ENCODE results near the gene SYNM.
"Not testable (repeated sequence)": the region's sequence is repeated elsewhere in the genome, so short reads cannot be mapped to it uniquely, and the experiment has no call there.

Gene SYNM

DNA sequence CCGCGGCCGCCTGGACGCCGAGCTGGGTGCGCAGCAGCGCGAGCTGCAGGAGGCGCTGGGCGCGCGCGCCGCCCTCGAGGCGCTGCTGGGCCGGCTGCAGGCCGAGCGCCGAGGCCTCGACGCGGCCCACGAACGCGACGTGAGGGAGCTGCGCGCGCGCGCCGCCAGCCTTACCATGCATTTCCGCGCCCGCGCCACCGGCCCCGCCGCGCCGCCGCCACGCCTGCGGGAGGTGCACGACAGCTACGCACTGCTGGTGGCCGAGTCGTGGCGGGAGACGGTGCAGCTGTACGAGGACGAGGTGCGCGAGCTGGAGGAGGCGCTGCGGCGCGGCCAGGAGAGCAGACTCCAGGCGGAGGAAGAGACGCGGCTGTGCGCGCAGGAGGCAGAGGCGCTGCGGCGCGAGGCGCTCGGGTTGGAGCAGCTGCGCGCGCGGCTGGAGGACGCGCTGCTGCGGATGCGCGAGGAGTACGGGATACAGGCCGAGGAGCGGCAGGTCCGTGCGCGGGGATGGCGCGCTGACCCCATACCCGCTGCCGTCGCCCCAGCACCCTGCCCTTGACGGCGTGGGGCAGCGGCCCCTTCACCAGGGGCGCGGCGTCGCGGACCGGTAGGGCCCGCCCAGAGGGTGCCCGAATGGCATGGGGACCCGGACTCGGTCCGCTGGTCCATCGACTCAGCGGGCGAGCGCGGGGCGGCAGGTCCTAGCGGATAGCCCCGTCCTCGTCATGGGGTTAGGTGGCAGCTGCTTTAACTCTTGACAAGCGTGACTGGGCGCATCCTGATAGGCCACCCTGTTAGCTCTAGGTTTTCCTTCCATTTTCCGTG is 848 bp downstream of the SYNM start:
- no peak for DNase-seq (ENCODE audit: extremely low read depth in 1 of 2, low read depth in 1 of 2)

DNA sequence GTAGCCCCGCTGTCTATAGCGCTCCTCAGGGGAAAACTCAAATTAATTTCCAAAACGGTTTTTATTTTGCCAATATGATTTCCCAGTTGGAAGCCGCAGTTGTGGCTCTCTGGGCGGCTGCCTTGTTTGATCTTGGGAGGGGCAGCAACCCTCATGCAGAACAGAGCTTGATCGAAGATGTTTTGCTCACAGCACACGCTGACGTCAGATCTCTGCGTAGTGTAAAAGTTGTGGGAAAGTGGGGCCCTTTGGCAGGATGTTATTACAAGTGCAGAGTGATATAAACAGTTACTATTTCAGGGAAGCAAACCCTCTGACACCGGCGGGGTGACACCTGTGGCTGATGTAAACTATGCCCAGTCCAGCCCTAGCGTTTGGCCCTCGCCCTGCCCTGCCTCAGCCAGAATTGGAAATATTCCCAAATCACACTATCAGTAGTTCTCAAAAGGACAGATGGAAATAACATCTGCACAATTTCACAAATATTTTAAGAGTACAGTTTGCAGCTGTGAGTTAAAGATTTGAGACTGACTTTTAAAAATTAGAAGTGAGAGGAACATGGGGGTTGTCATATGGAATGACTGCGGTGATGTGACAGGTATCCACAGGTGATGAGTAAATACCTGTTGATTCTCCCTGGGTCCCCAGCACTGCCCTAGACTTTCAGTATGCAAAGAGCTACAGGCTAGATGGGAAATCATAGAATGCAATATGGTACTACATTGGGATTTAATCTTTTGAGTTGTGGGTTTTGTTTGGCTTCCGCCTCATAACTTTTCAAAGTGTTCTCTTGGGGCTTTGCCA is 1.7 kb downstream of the SYNM start:
- no peak for DNase-seq (ENCODE audit: extremely low read depth in 1 of 2, low read depth in 1 of 2)

DNA sequence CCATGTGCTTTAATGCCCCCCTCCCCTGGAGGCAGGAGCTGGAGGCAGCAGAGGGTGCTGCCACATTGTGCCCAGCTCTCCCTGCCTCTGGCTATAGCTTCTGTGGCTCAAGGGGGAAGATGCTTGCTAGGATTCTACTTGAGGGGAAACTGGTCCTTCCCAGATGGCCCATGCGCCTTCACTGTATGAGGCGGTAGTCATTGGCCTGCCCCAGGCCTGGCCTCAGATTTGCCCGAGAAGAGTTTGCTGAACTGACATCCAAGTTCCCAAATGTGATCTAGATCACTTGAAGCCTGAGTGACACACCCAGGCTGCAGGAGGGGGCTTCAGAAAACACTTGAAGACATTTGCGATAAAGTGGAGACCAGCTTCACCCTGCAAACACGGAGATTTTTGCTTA is 4.1 kb downstream of the SYNM start:
- DNase-seq (ENCODE audit: extremely low read depth in 1 of 2, low read depth in 1 of 2) = no peak

DNA sequence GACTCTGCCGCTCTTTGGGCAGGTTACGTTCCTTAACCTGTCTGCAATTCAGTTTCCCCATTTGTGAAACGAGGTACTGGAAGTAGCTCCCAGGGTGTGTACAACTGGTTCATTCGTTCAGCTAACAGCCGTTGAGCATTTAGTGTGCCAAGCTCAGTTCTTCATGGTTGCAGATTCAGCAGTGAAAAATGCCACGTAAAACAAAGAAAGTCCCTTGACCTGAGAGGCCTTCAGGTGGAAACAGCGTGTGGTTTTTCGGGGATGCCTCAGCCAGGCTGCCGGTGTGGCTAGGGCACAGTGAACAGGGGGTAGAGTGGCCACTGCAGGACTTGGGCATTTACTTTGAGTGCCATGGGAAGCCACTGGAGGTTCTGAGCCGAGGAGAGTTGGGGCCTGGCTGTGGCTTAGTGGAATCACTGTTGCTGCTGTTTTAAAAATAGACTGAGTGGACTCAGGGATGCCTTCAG is 4.7 kb downstream of the SYNM start:
- no peak for DNase-seq (ENCODE audit: extremely low read depth in 1 of 2, low read depth in 1 of 2)

DNA sequence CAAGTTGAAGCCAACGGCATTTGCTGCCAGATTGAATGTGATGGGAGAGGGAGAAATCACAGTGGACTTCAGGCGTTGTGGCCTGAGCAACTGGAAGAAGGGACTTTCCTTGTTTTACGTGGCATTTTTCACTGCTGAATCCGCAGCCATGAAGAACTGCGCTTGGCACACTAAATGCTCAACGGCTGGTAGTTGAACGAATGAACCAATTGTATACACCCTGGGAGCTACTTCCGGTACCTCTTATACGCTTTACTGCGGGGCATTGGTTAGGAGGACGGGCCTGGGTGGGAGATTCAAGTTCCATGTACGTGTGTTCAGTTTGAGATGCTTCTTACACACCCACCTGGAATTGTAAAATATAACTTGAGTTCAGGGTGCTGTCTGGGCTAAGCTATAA is 5.2 kb downstream of the SYNM start:
- no peak for DNase-seq (ENCODE audit: extremely low read depth in 1 of 2, low read depth in 1 of 2)

DNA sequence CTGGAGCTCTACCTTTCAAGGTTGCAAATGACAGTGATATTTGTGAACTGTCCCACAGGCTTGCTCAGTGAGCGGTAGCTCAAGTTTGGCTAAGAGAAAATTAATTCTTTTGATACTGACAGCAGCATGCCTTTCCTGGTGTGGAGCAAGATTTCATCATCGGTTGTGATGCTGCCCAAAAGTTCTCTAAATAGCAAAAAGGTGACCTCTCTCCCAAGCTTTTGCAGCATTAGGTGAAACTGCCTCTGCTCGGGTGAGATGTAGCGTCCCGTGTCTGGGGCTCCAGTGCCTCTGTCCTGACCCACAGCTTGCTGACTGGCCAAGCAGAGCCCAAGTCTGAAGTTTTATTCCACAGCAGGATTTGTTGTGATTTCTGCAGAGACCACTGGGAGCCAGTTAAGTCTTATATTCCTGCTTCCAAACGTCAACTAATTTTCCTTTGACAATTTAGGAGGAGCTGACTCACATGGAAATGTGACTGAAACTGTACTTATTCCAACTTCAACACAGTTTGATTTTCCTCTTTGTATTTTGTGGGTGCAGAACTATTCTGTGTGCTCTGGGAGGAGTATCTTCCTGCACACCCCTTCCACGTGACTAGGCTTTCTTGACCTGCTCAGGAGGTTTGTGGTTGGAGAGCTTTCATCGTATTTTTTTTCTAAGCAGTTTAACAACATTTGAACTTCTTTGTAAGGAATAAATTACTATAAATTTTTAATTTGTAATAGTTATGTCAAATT is 5.9 kb downstream of the SYNM start:
- DNase-seq (ENCODE audit: extremely low read depth in 1 of 2, low read depth in 1 of 2) = no peak

DNA sequence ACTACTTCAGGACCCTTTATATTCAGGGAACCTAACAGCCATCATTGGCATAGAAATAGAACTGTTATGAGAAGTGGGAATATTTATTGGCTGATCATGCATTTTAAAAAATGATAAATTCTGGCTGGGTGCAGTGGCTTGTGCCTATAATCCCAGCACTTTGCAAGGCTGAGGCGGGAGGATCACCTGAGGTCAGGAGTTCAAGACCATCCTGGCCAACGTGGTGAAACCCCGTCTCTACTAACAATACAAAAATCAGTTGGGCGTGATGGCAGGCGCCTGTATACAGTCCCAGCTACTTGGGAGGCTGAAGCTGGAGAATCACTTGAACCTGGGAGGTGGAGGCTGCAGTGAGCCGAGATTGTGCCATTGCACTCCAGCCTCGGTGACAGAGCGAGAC is 6.8 kb downstream of the SYNM start:
- DNase-seq (ENCODE audit: extremely low read depth in 1 of 2, low read depth in 1 of 2) = not testable (repeated sequence)

DNA sequence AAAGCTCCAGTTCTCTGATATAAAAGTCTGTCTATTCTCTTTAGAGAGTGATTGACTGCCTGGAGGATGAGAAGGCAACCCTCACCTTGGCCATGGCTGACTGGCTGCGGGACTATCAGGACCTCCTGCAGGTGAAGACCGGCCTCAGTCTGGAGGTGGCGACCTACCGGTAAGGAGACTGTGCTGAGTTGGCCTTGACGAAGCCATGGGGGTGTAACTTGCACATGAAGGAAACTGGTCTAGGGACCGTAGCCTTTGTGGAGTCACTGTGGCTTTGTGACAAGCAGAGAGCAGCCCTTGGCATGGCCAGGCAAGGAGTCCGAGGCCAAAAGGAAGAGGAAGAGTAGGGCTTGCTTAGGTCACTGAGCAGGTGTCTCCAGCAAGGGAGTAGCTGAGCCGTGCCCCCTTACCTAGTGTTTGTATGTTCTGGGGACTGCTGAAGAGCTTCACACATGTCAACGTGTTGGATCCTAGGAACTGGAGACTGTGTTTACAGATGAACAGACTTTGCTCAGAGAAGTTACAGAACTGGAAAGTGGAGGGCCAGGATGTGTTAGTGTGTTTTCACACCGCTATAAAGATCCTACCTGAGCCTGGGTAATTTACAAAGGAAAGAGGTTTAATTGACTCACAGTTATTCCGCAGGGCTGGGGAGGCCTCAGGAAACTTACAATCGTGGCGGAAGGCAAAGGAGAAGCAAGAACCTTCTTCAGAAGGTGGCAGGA is 8.8 kb downstream of the SYNM start:
- DNase-seq (ENCODE audit: extremely low read depth in 1 of 2, low read depth in 1 of 2) = no peak

DNA sequence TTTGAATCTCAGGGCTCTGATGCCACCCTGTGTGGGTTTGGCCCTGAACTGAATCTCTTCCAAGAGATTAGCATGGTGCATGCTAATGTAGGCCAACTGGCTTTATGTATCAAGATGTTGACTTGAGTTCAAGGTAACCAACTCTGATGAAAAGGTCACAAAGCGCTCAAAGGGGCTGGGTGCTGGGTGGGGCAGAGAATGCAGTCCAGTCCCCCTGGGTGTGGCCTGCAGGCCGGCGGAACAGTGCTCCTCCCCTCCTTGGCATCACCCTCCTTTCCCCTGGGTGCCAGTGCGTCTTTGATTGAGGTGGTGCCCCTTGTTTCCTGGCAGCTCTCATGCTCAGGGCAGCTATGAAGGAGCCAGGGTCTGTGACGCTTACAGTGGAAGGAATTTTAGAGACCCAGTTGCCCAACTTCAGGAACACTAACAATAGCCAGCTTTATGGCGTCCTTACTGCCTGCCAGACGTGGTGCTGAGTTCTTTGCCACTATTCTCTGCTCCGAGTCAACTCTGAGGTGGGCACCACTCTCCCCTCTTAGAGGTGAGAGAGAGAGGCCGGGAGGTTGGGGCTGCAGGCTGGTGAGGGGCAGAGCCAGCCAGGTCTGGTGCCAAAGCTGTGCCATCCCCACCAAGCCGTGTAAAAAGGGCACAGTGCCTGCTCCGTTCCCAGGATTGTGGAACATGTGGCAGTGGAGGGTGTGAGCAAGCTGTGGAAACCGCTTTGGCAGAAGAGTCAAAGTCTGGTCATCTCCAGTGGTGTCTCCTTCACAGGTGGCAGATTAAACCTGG is 9.8 kb downstream of the SYNM start:
- no peak for DNase-seq (ENCODE audit: extremely low read depth in 1 of 2, low read depth in 1 of 2)

DNA sequence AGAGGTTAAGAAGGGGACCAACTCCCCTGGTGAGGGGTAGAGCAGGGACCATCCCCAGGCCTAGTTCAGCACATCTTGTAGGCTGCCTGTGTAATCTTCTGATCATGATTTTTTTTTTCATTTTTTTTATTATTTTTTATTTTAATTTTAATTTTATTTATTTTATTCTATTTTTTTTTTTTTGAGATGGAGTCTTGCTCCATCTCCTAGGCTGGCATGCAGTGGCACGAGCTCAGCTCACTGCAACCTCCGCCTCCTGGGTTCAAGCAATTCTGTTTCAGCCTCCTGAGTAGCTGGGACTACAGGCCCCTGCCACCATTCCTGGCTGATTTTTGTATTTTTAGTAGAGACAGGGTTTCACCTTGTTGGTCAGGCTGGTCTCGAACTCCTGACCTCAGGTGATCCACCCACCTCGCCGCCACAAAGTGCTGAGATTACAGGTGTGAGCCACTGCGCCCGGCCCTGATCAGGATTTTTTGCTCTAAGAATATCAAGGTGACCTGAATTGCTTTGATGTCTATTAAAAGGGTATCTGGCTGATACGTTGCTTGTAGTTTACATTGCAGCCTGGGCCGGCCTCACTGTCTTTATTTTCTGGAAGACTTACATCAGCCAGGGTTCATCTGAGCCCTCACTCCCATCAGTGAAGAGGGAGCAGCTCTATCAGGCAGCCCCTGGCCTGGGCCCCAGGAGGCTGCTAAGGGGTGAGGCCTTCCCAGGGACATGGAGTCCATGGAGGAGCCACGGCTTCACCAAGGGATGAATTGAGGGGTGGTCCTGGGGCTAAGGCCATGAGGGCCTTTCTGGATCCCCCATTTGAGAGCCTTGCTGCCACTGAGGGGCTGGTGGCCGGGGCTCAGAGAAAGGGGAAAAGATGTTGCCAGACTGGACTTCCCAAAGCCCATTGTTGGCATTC is 10.7 kb downstream of the SYNM start:
- DNase-seq (ENCODE audit: extremely low read depth in 1 of 2, low read depth in 1 of 2) = no peak

DNA sequence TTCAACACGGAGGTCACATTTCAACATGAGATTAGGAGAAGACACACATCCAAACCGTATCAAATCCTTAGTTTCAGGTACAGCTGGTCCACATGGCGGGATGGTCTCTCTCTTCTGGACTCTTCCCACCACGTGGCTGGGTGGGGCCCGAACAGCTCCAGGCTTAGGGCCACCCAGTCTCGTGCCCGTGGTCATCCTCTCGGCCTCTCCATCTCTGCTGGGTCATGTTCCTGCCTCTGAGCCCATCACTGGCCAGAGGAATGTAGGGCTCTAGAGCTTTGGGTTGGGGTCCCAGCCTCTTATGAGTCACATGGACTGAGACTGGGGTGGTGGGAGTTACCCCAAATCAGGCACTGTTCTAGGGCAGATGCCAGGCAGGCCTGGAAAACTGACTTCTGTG is 12.2 kb downstream of the SYNM start:
- no peak for DNase-seq (ENCODE audit: extremely low read depth in 1 of 2, low read depth in 1 of 2)

DNA sequence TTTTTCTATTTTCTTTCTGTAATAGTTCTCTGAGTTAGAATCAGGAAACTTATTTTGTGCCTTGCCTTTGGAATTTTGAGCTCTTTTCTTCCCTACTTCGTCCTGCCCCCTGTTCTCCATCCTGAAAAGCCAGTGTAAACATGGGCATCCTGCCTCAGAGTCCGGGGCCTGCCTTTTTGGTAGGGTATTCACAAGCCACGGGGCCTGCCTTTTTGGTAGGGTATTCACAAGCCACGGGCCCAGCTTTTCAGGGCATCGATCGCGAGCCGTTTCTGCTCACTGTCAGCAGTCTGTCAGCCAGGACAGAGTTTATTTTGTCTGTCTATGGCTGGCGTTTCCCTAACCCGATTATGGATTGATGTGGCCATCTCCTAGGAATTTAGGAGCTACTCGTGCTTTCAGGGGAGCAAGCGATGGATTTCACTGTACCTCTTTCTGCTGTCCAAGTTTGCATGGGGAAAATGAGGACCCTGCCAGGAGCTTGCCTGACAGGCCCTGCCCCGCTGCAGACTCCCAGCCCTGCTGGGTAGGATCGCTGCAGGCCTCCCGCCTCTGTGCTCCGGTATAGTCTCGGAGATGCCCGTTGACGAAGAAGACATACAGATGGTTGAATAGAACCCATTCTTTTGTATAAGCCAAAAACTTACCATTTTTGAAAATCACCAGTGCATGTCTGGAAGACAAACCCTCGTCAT is 12.8 kb downstream of the SYNM start:
- no peak for DNase-seq (ENCODE audit: extremely low read depth in 1 of 2, low read depth in 1 of 2)

DNA sequence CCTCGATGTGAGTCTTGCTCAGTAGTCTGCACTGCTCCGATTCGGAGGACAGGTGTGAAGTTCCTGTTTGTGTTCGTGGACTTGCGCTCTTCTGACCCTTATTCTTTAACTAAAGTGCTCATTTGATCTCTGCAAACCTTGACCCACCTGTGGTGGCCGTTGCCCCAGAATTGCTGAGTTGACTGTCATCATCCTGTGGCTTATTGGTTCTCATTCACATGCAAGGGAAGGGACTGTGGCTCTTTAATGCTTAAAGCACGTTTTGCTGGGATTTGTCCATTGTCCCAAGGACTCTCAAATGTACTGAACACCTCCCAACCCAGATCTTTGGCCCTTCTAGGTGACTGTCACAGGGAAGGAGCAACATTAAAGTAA is 13.4 kb downstream of the SYNM start:
- no peak for DNase-seq (ENCODE audit: extremely low read depth in 1 of 2, low read depth in 1 of 2)

DNA sequence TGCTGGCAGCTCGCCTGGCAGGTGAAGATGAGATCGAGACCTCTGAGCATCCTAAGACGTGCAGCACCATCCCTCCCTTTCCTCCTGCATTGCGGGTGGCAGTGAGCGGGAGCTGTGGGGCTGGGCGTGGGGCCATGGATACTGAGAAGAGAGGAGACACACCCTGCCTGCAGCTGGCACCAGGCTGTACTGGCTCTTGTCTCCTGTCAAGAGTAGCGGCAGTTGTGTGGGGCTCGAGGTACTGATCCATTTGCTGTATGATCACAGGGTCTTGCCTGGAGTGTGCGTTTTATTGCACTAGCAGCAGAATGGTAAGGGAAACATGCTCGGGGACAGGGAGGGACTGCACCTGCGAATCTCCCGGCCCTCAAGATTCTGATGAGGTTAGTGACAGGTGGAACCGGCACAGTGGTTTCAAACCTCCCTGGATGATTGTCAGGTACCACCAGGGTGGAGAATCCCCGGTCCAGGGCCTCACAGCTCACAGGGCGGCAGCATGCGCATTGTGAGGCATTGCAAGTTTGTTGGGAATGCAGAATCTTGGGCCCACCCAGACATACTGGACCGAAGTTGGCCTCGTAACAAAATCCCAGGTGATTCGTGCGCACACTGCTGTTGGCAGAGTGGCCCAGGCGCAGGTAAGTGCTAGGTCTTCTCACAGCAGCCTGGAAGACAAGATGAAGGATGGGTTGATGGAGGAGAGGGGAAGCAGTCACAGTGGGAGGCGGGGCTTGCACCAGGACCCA is 14.1 kb downstream of the SYNM start:
- no peak for DNase-seq (ENCODE audit: extremely low read depth in 1 of 2, low read depth in 1 of 2)

DNA sequence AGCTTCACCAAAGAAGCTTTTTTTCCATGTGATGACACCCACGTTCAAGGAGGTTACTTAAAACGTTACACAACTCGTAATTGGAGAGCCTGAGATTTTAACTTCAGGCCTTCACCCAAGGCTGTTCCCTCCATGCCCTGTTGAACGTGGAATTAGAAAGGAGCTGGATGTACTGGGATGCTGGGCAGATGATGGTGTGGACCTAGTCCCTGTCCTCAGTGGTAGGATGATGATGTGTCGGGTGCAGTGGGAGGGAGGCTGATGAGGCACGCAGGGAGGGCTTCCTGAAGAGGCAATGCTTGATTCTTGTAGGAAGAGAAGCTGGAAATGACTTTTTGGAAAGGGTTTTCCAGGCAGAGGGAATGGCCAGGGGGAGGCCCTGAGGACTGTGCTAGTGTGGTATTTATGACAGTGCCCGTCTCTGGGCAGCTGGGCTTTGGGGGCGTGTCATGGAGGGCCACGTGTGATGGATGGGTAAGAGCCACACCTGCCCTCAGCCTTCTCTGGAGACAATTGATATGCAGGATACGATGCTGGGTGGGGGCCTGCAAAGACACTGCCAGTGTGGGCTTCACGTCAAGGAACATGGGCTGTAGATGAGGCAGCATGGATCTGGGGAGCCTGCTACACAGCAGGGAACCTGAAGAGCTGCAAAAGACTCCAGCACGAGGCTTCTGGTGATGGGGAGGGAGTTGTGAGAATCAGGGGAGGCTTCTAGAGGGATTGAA is 15.3 kb downstream of the SYNM start:
- no peak for DNase-seq (ENCODE audit: extremely low read depth in 1 of 2, low read depth in 1 of 2)

DNA sequence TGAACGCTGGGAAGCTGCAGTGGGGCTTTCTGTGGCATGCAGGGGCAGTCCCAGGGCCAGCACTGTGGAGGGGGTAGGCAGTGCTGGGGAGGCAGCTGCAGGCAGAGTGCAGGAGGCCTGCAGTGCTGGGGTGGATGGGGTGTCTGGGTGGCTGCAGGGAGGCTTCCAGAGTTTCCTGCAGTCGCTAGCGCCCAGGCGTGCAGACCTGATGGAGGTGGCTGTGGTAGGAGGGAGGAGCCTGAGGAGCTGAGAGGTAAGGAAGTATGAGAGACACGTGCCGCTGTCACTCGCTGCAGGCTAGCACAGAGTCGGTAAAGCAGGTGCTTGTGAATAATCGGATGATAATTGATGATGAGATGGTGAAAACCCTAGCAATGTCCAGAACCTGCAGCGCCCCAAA is 16.3 kb downstream of the SYNM start:
- DNase-seq (ENCODE audit: extremely low read depth in 1 of 2, low read depth in 1 of 2) = no peak
